Breast epithelium (tissue), 3 donors: ENCODE measurements around the gene MIGA2.

Source experiments
- CTCF ChIP-seq, 3 donors: fragments of 450-650 bp; IDR thresholded peaks; one replicate each; pipeline ENCODE4 v1.5.1; 2016 to 2017; ENCODE audit warnings: antibody characterized with exemption in 3 of 3, mild to moderate bottlenecking in 3 of 3, moderate library complexity in 3 of 3
- POLR2A ChIP-seq: fragments of 450-650 bp; IDR thresholded peaks from one replicate; pipeline ENCODE4 v1.6.1; 2016; ENCODE audit warnings: antibody characterized with exemption, mild to moderate bottlenecking, moderate library complexity
- POLR2AphosphoS5 ChIP-seq, 3 donors: sonication (generic); formaldehyde crosslinking; IDR thresholded peaks; one replicate each; pipeline ENCODE4 v1.6.1; 2017; ENCODE audit warnings: antibody characterized with exemption in 3 of 3

DNA sequence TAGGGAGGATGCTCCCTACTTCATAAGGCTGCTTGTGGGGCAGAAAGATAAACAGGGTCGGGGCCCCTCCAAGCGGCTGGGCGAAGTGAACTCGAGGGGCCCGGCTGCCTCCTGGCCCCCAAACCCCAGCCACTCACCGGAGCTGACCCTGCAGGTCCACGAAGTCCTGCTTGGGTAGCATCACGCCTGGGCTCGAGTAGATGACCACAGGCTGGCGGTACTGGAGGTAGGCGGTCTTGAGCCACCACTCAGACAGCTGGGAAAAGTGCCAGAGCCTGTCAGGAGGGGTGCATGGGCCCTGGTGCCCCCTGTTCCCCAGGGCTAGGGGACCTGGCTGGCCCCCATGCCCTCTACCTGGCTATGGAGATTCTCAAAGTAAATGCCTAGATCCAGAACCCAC, 67.6 kb downstream of the MIGA2 start:
- no peak for TF ChIP-seq CTCF (IDR thresholded peaks at IDR 0.05)
- no peak for TF ChIP-seq POLR2A
- no peak for TF ChIP-seq POLR2AphosphoS5 (IDR thresholded peaks at IDR 0.05)
